NCI-H2107 treated with DMSO at 0.1 percent for 48 hours (cell line): ENCODE data around the gene ZNF787.

Experiments
- DNase-seq: peaks from one replicate; lab custom pipeline; 2025; ENCODE audit not compliant: unreplicated experiment; lab: John Stamatoyannopoulos, UW

Gene ZNF787

DNA sequence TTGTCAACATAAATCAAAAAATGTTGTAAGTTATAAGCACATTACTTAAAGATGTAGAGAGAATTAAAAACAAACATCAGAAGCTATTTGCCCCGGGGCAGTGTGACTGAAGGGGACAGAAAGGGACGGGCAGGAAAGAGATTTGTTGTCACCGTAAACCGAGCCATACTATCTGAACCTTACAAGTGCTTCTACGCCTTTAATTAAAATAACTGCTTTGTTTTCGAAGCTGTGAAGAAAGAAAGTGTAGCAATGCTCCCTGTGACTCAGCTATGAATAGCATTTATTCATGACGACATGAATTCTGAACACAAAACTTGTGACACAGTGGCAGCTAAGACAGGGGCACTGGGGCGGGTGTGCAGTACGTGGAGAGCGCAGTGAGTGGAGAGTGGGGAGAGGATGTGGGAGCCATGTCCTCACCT is 30.0 kb downstream of the ZNF787 start:
- DNase-seq, result no peak

DNA sequence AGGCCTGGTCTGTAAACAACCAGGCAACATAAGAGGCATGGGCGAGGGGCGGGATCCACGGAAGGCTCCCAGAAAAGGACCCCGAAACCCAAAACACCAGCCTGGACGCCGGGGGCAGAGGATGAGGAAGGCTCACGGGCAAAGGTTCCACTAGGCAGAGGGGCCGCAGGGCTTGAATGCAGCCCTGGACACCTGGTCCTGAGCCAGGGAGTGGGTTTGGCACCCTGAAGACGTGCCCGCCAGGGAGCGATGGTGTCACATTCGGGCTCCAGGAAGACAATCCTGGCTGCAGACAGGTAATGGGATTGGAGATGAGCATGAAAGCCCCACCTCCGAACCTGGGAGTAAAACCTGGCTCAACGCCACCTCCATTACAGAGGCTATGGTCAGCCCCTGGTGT is 31.8 kb downstream of the ZNF787 start:
- DNase-seq, result no peak

DNA sequence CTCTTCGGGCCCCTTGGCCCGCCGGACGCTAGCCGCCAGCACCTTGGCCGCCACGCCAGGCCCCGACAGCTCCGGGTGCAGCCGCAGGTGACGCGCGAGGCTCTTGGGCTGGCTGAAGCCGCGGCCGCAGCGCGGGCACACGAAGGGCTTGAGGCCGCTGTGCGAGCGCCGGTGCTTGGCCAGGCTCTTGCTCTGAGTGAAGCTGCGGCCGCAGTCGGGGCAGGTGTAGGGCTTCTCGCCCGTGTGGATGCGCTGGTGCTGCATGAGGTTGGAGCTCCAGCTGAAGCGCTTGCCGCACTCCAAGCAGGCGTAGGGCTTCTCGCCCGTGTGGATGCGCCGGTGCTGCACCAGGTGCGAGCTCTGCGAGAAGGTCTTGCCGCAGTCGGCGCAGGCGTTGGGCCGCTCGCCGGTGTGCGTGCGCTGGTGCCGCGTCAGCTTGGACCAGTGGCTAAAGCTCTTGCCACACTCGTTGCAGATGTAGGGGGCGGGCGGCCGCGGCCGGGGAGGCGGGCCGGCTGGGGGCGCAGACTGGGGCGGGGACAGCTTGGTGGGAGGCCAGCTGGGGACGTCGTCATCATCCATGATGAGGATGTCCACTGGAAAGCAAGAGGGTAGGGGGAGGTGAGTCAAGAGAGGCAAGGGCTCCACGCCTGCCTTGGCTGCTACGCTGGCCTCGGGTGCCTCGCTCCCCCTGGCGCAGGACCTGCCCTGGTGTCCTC is 32.4 kb downstream of the ZNF787 start:
- no peak for DNase-seq

DNA sequence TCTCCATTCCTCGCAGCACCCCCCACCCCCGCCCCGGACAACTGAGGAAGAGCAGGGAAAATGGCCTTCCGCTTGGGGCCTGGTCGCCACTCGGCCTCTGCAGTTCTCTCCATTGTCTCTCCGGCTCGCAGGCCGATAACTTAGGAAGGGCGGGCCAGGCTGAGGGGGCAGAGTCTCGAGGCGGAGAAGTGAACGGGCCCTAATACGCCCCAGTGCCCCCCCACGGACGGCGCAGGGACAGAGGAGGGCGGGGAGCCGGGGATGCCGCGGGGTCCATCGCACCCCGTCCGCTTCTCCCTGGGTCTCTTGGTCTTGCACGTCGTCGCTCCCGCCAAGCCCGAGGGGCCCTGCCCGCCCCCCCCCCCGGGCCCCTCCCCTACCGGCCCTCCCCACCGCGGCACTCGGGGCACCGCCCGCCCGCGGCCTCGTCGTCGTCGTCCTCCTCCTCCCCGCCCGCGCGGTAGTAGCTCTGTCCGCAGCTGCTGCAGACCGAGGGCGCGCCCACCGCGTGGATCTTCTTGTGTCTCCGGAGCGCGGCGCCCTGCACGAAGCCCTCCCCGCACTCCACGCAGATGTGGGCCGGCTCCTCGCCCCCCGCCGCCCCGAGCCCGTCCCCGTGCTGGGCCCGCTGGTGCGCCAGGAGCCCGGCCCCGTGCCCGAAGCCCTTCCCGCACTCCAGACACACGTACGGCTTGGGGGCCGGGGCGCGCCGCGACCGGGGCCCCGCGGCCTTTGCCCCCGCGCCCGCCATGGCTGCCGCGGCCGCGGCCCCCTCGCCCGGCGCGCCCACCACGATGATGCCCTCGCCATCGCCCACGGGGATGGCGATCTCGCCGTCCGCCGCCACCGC is 33.2 kb downstream of the ZNF787 start:
- DNase-seq, result no peak

DNA sequence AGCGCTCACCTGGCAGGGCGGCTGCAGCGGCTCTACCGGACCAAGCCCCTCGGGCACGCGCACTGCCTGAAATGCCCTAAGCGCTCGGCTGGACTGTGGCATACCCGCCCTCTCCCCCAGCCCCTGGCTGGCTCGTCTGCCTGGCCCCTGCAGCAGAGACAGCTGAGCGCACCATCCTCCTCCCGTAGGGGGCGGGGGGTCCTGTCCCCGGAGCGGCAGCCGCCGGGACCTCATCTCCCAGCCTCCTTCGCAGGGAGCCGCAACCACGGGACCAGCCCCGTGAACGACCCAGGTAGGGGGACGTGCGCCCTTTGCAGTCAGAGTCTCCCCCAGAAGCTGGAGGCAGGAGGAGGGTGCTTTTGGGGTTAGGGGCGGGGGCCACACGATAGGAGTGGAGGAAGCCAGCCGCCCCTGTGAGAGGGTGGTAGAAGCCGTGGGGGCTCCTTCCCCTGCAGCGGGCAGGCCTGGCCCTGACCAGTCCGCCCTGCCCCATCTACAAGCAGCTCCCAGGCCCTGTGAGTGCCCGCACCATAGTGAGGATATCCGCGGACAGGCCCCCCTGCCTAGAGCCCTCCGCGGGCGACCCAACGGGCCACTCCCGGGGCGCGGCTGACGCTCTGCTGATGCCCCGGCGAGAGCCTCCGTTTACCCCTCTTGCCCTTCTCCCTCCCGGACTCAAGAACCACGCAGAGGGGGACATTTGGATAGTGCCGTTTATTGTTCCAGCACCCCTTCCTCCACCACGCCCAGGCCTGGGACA is 34.2 kb downstream of the ZNF787 start:
- no peak for DNase-seq

DNA sequence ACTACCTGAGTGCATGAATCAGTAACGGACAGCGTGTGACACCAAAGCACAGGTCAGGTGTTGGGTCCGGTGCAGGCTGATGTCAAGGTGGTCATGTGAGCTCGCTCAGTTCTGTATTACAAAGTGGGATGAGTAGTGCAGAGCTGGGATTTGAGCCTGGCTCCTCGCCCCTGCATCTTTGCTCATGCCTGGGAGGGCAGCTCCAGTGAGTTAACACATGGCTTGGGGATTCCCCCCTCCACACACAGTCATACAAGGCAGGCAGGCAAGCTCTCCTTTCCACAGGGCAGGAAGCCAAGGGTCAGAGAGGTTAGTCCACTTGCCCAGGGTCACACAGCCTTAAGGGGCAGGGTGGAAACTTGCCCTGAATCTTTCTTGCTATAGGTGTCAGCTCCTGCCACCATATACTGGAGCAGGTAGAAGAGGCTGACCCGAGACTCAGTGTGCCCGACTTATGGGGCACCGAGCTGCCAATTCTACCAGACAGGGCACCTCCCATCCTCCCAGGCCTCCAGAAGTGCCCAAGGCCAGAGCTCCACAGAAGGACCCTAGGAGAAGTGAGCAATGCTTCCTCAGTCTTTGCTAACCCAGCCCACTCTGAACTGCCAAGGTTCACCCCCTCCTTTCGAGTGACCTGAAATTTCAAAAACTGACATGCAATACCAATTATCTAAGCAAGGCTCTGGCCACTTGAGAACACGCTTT is 35.4 kb downstream of the ZNF787 start:
- DNase-seq, result no peak

DNA sequence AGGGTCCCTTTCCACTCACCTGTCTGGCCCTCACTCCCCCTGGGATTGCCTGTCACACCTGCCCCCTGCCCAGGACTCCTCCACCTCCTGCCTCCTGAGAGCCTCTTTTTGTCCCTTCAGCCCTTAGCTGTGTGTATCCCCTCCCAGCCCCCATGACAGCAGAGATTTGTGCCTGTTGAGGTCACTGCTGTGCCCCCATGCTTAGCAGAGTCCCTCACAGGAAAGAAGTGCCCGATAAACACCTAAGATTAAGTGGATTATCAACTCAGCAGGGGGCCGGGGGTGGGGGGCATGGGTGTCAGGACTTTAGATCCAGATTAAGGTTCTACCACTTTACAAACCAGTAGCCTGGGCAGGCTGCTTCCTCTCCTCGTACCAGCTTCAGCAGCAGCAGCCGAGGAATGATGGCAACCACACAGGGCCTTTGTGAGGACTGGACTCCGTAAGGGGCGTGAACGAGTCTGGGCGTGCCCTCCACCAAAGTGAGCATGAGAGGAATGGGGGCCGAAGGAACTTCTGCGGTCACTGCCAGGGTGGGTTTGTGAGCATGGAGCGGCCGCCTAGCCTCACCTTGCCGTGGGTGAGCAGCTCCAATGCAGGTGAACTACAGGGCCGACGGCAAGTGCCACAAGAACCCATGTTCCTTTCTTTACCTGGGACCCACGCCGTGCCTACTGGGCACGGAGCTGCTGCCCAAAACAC is 36.1 kb downstream of the ZNF787 start:
- no peak for DNase-seq

DNA sequence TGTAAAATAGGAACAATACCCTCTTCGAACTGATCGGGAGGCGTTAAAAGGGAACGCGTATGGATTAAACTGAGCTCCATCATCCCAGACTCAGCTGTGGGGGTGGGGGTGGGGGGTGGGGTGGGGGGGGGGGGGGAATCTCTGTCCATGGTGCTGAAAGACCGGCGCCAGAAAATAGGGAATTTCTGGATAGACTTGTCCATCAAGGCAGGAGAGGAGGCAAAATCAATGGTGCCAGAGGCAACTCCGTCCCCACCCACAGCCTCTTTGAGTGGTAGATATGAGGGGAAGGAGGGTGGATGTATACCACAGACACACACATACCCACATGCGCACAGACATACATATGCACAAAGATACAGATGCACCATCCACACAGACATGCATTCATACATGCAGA is 37.4 kb downstream of the ZNF787 start:
- no peak for DNase-seq

DNA sequence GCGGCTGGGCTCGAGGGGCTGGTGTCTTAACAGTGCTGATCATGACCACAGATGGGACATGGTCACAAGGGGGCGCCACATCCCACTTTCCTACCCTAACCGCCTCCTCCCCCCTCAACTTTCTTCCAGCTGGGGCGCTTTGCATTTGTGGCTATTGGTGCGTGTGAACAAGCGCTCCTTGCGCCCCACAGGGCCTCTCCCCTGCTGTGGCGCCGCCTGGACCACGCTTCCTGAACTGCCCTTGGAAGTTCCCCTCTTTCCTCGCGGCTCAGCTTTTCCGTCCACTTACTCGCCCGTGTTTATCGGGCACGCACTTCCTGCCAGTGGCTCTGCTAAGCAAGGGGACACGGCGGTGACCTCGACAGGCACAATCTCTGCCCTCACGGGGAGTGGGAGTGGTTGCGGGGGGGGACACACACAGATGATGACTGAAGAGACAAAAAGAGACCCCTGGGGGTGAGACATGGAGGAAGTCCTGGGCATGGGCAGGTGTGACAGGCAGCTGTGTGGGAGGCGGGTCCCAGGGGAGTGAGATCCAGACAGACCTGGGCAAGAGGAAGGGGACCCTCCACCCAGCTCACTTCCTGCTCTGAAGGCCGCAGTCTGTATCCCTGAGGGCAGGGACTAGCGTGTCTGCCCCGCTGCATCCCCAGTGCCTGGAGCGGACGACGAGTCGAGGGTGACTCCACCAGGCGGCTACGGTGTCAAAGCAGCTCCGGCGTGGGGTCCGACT is 40.3 kb downstream of the ZNF787 start:
- DNase-seq, result peak; percentile 50

DNA sequence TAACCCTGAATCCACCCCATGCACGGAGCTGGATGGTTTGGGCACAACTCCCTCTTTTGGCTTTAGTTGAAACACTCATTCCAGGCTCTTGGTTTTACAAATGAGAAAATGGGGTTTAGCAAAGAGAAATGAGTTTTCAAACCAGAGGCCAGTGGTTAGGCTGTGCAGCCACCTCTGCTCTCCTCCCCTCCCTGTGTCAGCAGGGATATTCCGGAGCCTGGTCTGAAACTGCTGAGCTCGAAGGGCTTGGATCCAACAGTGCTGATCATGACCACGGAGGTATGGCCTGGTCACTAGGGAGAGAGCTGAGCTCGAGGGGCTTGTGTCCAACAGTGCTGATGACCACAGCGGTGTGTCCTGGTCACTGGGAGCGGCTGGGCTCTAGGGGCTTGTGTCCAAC is 41.5 kb downstream of the ZNF787 start:
- no peak for DNase-seq

DNA sequence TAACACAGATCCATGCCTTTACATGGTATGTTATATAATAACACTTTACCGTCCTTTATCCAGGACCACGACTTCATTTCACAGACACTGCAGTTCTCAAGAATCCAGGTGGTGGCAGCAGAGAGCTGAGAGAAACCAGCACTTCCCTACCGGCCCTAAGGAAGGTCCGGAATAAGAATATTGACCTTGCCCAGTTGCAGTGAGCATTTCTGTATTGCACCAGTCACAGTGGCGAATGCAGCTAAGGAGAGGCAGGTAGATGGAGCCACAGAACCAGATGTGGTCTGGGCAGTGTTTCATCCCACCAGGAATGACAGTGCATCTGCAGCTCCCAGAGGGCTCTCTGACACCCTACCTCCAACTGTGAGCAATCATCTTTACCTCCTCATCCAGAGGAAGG is 44.6 kb downstream of the ZNF787 start:
- DNase-seq, result peak; percentile 2

DNA sequence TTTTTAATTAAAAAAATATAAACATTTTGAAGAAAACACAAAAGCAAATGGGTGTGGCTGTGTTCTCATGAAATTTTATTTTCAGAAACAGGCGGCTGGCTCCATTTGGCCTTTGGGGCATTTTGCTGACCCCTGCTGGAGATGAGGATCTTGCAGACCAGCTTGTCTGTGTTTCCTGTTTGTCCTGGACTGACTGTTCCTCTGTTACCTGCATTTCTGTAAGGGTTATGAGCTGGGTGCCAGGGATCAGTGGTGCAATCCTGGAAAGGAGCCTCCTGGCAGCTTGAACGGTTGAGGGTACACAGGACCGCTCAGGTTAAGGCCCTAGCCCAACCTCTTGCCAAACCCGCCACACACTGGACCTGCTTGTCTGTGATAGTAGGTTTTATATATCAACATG is 49.9 kb downstream of the ZNF787 start:
- DNase-seq, result no peak

DNA sequence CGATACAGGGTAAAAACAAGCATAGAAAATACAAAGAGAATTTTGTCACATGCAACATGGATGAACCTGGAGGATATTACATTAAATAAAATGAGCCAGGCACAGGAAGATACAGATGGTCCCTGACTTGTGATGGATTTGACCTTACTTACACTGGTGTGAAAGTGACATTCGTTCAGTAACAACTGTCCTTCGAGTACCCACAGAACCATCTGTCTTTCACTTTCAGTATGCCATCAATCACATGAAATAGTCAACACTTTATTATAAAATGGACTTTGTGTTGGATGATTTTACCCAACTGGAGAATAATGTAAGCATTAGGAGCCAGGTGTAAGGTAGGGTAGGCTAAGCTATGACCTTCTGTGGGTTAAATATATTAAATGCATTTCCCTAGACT is 51.5 kb downstream of the ZNF787 start:
- no peak for DNase-seq

DNA sequence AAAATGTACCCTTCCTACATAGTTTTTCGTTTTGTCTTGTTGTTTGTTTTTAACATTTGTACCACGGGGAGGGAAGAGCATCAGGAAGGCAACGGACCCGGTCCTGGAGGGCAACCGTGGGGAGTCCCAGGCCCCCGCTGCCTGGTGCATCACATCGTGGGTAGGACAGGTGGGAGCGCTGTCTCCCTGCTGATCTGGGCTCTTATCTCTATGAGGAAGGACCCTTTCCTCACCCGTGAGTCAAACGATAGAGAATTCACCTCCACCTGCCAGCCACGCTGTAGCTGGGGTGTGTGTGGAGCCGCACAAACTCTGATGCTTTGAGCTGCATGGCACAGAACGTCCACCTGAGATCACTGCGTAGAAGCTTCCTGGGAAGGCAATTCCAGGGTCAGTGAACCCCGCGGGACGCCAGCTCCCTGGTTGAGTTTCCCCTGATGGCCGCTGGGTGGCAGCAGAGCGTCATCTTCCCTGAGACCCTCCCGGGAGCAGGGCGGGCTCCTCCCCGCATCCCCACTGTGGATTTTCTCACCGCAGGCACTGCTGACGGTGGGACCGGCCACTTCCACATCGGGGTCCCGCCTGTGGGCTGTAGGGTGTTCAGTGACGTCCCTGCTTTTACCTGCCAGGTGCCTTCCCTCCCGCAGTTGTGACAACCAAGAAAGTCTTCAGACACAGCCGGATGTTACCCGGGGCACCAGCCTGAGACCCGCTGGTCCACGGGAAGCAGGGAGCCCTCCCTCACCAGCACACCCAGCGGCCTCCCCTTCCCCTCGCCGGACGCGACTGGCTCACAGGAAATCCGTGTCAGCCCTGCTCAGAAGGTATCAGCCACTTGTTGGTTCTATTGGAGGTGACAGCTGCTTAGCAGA is 54.7 kb downstream of the ZNF787 start:
- DNase-seq, result peak; percentile 34

DNA sequence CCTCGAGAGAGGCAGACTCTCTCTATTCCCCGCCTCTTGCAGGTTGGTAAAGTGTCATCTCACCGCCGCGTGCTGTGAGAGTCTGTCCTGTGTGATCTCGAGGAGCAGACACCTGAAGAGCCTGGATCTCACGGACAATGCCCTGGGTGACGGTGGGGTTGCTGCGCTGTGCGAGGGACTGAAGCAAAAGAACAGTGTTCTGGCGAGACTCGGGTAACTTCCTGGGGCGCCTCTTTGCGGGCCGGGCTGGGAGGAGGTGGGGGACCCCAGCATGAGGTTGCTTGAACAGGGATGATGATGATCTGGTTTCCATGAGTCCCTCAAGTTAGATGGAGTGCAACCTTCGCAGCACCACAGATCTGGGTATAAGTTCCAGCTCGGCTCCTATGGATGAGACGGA is 67.5 kb downstream of the ZNF787 start:
- no peak for DNase-seq
